Gastroesophageal sphincter (tissue), 3 donors: Measurements from ENCODE around the gene HDAC8.

Source experiments
- POLR2A ChIP-seq, 2 donors: fragments of 450-650 bp; IDR thresholded peaks; one replicate each; pipeline ENCODE4 v1.6.1; 2017; ENCODE audit warnings: antibody characterized with exemption in 2 of 2, mild to moderate bottlenecking in 2 of 2, moderate library complexity in 1 of 2
- TF ChIP-seq, protein P1 (sequence below), 4 experiments: fragments of 200-600 bp in 2 of 4; fragments of 450-650 bp in 2 of 4; sonication (generic) in 1 of 4; IDR thresholded peaks; one replicate each; pipeline ENCODE4 v1.5.1; 2017 to 2019; ENCODE audit warnings: antibody characterized with exemption in 4 of 4, mild to moderate bottlenecking in 2 of 4, moderate library complexity in 2 of 4

- TF ChIP-seq, protein P1, sequence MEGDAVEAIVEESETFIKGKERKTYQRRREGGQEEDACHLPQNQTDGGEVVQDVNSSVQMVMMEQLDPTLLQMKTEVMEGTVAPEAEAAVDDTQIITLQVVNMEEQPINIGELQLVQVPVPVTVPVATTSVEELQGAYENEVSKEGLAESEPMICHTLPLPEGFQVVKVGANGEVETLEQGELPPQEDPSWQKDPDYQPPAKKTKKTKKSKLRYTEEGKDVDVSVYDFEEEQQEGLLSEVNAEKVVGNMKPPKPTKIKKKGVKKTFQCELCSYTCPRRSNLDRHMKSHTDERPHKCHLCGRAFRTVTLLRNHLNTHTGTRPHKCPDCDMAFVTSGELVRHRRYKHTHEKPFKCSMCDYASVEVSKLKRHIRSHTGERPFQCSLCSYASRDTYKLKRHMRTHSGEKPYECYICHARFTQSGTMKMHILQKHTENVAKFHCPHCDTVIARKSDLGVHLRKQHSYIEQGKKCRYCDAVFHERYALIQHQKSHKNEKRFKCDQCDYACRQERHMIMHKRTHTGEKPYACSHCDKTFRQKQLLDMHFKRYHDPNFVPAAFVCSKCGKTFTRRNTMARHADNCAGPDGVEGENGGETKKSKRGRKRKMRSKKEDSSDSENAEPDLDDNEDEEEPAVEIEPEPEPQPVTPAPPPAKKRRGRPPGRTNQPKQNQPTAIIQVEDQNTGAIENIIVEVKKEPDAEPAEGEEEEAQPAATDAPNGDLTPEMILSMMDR (IDR thresholded peaks at IDR 0.05) = no peak
- TF ChIP-seq POLR2A (IDR thresholded peaks at IDR 0.05) = no peak
Measured at GRCh38 chrX:72372735-72373134, 199.9 kb downstream of the HDAC8 start.
